ENCODE measurements around the gene PPM1E.

DNA sequence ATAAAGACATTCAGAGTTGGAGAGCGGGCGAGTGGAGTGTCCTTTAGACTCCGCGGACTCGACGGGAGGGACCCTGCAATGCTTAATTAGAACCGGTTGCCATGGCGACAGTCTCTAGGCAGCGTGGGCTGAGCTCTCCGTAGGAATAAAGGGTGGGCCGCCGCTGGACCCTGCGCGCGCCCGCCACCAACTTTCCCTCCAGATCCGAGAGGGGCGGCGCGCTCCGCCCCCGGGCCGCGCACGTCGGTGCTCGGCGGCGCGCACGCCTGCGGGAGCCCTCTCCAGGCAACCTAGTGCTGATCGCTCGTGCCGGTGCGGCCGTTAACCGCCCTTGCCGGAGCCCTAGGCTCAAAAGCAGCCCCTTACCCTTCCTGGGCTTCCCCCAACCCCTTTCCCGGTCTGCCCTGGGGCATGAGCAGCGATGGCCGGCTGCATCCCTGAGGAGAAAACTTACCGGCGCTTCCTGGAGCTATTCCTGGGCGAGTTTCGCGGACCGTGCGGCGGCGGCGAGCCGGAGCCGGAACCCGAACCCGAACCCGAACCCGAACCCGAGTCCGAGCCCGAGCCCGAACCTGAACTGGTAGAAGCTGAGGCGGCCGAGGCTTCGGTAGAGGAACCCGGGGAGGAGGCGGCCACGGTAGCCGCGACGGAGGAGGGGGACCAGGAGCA, at the start of gene PPM1E:
- TF ChIP-seq, protein P1, sequence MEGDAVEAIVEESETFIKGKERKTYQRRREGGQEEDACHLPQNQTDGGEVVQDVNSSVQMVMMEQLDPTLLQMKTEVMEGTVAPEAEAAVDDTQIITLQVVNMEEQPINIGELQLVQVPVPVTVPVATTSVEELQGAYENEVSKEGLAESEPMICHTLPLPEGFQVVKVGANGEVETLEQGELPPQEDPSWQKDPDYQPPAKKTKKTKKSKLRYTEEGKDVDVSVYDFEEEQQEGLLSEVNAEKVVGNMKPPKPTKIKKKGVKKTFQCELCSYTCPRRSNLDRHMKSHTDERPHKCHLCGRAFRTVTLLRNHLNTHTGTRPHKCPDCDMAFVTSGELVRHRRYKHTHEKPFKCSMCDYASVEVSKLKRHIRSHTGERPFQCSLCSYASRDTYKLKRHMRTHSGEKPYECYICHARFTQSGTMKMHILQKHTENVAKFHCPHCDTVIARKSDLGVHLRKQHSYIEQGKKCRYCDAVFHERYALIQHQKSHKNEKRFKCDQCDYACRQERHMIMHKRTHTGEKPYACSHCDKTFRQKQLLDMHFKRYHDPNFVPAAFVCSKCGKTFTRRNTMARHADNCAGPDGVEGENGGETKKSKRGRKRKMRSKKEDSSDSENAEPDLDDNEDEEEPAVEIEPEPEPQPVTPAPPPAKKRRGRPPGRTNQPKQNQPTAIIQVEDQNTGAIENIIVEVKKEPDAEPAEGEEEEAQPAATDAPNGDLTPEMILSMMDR (IDR thresholded peaks at IDR 0.05; ENCODE audit: poor library complexity, severe bottlenecking), result peak; percentile 30
- TF ChIP-seq EZH2 (IDR thresholded peaks at IDR 0.05; ENCODE audit: borderline replicate concordance, insufficient read depth, low read length, poor library complexity, severe bottlenecking) (no peak), EP300 (conservative IDR thresholded peaks at IDR 0.05; ENCODE audit: poor library complexity, severe bottlenecking) (peak; percentile 44), TAF1 (IDR thresholded peaks at IDR 0.05; ENCODE audit: low read depth) (peak; percentile 89), RAD21 (conservative IDR thresholded peaks at IDR 0.05) (no peak), SMC3 (conservative IDR thresholded peaks at IDR 0.05; ENCODE audit: poor library complexity) (no peak), POLR2AphosphoS5 (IDR thresholded peaks at IDR 0.05) (peak; percentile 94), MXI1 (conservative IDR thresholded peaks at IDR 0.05; ENCODE audit: poor library complexity, severe bottlenecking) (peak; percentile 85)
- TF ChIP-seq, protein P2, sequence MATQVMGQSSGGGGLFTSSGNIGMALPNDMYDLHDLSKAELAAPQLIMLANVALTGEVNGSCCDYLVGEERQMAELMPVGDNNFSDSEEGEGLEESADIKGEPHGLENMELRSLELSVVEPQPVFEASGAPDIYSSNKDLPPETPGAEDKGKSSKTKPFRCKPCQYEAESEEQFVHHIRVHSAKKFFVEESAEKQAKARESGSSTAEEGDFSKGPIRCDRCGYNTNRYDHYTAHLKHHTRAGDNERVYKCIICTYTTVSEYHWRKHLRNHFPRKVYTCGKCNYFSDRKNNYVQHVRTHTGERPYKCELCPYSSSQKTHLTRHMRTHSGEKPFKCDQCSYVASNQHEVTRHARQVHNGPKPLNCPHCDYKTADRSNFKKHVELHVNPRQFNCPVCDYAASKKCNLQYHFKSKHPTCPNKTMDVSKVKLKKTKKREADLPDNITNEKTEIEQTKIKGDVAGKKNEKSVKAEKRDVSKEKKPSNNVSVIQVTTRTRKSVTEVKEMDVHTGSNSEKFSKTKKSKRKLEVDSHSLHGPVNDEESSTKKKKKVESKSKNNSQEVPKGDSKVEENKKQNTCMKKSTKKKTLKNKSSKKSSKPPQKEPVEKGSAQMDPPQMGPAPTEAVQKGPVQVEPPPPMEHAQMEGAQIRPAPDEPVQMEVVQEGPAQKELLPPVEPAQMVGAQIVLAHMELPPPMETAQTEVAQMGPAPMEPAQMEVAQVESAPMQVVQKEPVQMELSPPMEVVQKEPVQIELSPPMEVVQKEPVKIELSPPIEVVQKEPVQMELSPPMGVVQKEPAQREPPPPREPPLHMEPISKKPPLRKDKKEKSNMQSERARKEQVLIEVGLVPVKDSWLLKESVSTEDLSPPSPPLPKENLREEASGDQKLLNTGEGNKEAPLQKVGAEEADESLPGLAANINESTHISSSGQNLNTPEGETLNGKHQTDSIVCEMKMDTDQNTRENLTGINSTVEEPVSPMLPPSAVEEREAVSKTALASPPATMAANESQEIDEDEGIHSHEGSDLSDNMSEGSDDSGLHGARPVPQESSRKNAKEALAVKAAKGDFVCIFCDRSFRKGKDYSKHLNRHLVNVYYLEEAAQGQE (IDR thresholded peaks at IDR 0.05; ENCODE audit: borderline replicate concordance), result peak; percentile 70
